SK-N-MC (cell line): ENCODE data around the gene MIB1.
"Not testable (repeated sequence)": the region's sequence is repeated elsewhere in the genome, so short reads cannot be mapped to it uniquely, and the experiment has no call there.

ENCODE experiments used
- DNase-seq: peaks from one replicate; pipeline ENCODE4 v3.0.0-alpha.2; 2011; ENCODE audit warnings: low read depth, low spot score
- H3K27ac ChIP-seq: fragments of 200-600 bp; sonication (generic); 2 replicates; pipeline ENCODE4 v1.5.1; 2016; ENCODE audit warnings: mixed run types
- H3K36me3 ChIP-seq: fragments of 200-600 bp; sonication (generic); 2 replicates; pipeline ENCODE4 v1.6.1; 2017; ENCODE audit warnings: antibody characterized with exemption, low read length, mixed read lengths; ENCODE audit not compliant: insufficient read depth
- H3K4me3 ChIP-seq: fragments of 200-600 bp; sonication (generic); 2 replicates; pipeline ENCODE4 v1.5.1; 2016
- H3K9ac ChIP-seq: fragments of 200-600 bp; sonication (generic); 2 replicates; pipeline ENCODE4 v1.8.0; 2017; ENCODE audit warnings: mixed run types, mixed read lengths; ENCODE audit not compliant: insufficient read length
- H3K9me3 ChIP-seq: fragments of 200-600 bp; sonication (generic); 2 replicates; pipeline ENCODE4 v1.6.1; 2017; ENCODE audit warnings: low read depth, mild to moderate bottlenecking, antibody characterized with exemption, low read length, moderate library complexity, mixed read lengths
- EZH2 ChIP-seq: fragments of 200-600 bp; sonication (generic); IDR thresholded peaks from one replicate; pipeline ENCODE4 v1.6.1; 2017; ENCODE audit warnings: antibody characterized with exemption
- FOXP2 ChIP-seq: optimal IDR thresholded peaks from 2 replicates; pipeline ENCODE3; 2011; ENCODE audit warnings: mild to moderate bottlenecking, moderate library complexity; ENCODE audit not compliant: insufficient read depth; ENCODE audit errors: extremely low read length, control extremely low read depth
- POLR2AphosphoS5 ChIP-seq: IDR thresholded peaks from 2 replicates; pipeline ENCODE4 v1.6.1; 2012; ENCODE audit warnings: mild to moderate bottlenecking, low read depth, low read length, borderline replicate concordance

MIB1 gene

GRCh38 chr18:21740538-21741311 lies at the start of gene MIB1:
MIB1 (plus strand) TSS chr18:21740792; CDS start chr18:21741584, 792 bp downstream.
- Histone ChIP-seq H3K9ac (peak within 1 kb of the TSS; percentile 96), H3K36me3 (no peaks in the 10 kb centered on the region), H3K4me3 (peak within 1 kb of the TSS; percentile 98), H3K9me3 (no peaks in the 10 kb centered on the region), H3K27ac (peak within 1 kb of the TSS; percentile 98)
- no peak for TF ChIP-seq EZH2
- peak; percentile 95 for TF ChIP-seq POLR2AphosphoS5
- DNase-seq = peak; percentile 78

GRCh38 chr18:21693322-21693721 lies 47.3 kb upstream of the MIB1 start:
- H3K9ac ChIP-seq = no peak overlapping the region
- no peak overlapping the region for H3K4me3 ChIP-seq
- TF ChIP-seq FOXP2 (no peak), POLR2AphosphoS5 (no peak), EZH2 (no peak)
- no peak for DNase-seq
- peaks cover 4% of the 10 kb centered on the region for H3K9me3 ChIP-seq
- H3K27ac ChIP-seq = no peak overlapping the region
- peaks cover 50% of the 10 kb centered on the region for H3K36me3 ChIP-seq

GRCh38 chr18:21700528-21701075 lies 40.0 kb upstream of the MIB1 start:
- Histone ChIP-seq H3K9ac (no peak overlapping the region), H3K27ac (no peak overlapping the region), H3K36me3 (peaks cover 32% of the 10 kb centered on the region), H3K4me3 (no peak overlapping the region), H3K9me3 (no peaks in the 10 kb centered on the region)
- no peak for TF ChIP-seq EZH2
- no peak for TF ChIP-seq POLR2AphosphoS5
- TF ChIP-seq FOXP2 = no peak
- no peak for DNase-seq

GRCh38 chr18:21701621-21702020 lies 39.0 kb upstream of the MIB1 start:
- no peak for DNase-seq
- Histone ChIP-seq H3K9me3 (no peaks in the 10 kb centered on the region), H3K9ac (no peak overlapping the region), H3K36me3 (peaks cover 30% of the 10 kb centered on the region), H3K27ac (no peak overlapping the region), H3K4me3 (no peak overlapping the region)
- no peak for TF ChIP-seq EZH2
- TF ChIP-seq POLR2AphosphoS5 = no peak
- TF ChIP-seq FOXP2 = no peak

- no peak for DNase-seq
- Histone ChIP-seq H3K9ac (peak overlapping the region; percentile 16), H3K36me3 (peaks cover 30% of the 10 kb centered on the region), H3K9me3 (no peaks in the 10 kb centered on the region), H3K4me3 (peak overlapping the region; percentile 98), H3K27ac (no peak overlapping the region; the same call in 1 of the 2 replicates)
- TF ChIP-seq POLR2AphosphoS5 (no peak), EZH2 (no peak), FOXP2 (no peak)
Observed at GRCh38 chr18:21702602-21703001, 38.0 kb upstream of the MIB1 start.

GRCh38 chr18:21703241-21703820 lies 37.3 kb upstream of the MIB1 start:
- DNase-seq = no peak

GRCh38 chr18:21704603-21705364 lies 35.8 kb upstream of the MIB1 start, which contains the start of gene ABHD3:
ABHD3 (minus strand) TSS chr18:21704774; CDS start chr18:21704665, 109 bp downstream.
- Histone ChIP-seq H3K36me3 (peaks cover 22% of the 10 kb centered on the region), H3K27ac (peak within 1 kb of the TSS; percentile 71), H3K4me3 (peak within 1 kb of the TSS; percentile 98), H3K9me3 (no peaks in the 10 kb centered on the region), H3K9ac (peak within 1 kb of the TSS; percentile 89)
- no peak for DNase-seq
- peak; percentile 63; the same call in 1 of the 2 replicates for TF ChIP-seq POLR2AphosphoS5
- TF ChIP-seq EZH2 = no peak
- TF ChIP-seq FOXP2 = no peak

More at GRCh38 chr18:21703241-21703820, 37.3 kb upstream of the MIB1 start:
- Histone ChIP-seq H3K9ac (peak overlapping the region; percentile 89), H3K4me3 (peak overlapping the region; percentile 98), H3K9me3 (no peaks in the 10 kb centered on the region), H3K36me3 (peaks cover 30% of the 10 kb centered on the region), H3K27ac (peak overlapping the region; percentile 71)
- no peak for TF ChIP-seq FOXP2
- no peak for TF ChIP-seq POLR2AphosphoS5
- no peak for TF ChIP-seq EZH2

GRCh38 chr18:21706386-21706865 lies 34.2 kb upstream of the MIB1 start:
- TF ChIP-seq FOXP2 = no peak
- TF ChIP-seq POLR2AphosphoS5 = no peak
- TF ChIP-seq EZH2 = no peak
- H3K4me3 ChIP-seq = no peak overlapping the region

GRCh38 chr18:21707130-21707529 lies 33.5 kb upstream of the MIB1 start:
- H3K9me3 ChIP-seq, H3K9ac ChIP-seq, H3K4me3 ChIP-seq, DNase-seq, H3K27ac ChIP-seq, H3K36me3 ChIP-seq: not testable (repeated sequence)

More at GRCh38 chr18:21706386-21706865, 34.2 kb upstream of the MIB1 start:
- Histone ChIP-seq H3K9me3 (no peaks in the 10 kb centered on the region), H3K27ac (no peak overlapping the region), H3K36me3 (peaks cover 12% of the 10 kb centered on the region), H3K9ac (no peak overlapping the region)
- no peak for DNase-seq
